GM12891 (cell line): ENCODE data around the gene SLC43A3.
"Not testable (repeated sequence)": the region's sequence is repeated elsewhere in the genome, so short reads cannot be mapped to it uniquely, and the experiment has no call there.

Source experiments
- DNase-seq: peaks from one replicate; pipeline ENCODE4 v3.0.0; 2011; ENCODE audit warnings: low spot score; ENCODE audit not compliant: insufficient read length
- FAIRE-seq: peaks from 2 replicates; lab custom pipeline; 2011; peaks lifted over from hg19 to GRCh38; lab: Jason Lieb, UNC
- PAX5 ChIP-seq: IDR thresholded peaks from 2 replicates; pipeline ENCODE4 v1.6.1; 2011; ENCODE audit warnings: low read length, moderate library complexity, mild to moderate bottlenecking; ENCODE audit not compliant: insufficient read depth, severe bottlenecking
- POLR2A ChIP-seq: IDR thresholded peaks from 2 replicates; pipeline ENCODE4 v1.6.1; 2011; ENCODE audit warnings: low read depth, low read length, control low read depth
- POLR2AphosphoS5 ChIP-seq: IDR thresholded peaks from 2 replicates; pipeline ENCODE4 v1.6.1; 2011; ENCODE audit warnings: low read depth, low read length, control low read depth
- POU2F2 ChIP-seq: IDR thresholded peaks from 2 replicates; pipeline ENCODE4 v1.6.1; 2011; ENCODE audit warnings: low read depth, mild to moderate bottlenecking, control low read depth, low read length, moderate library complexity
- SPI1 ChIP-seq: IDR thresholded peaks from 2 replicates; pipeline ENCODE4 v1.6.1; 2011; ENCODE audit warnings: low read depth, low read length, control low read depth
- TAF1 ChIP-seq: IDR thresholded peaks from 2 replicates; pipeline ENCODE4 v1.6.1; 2011; ENCODE audit warnings: low read depth, low read length, control low read depth

The SLC43A3 gene

DNA sequence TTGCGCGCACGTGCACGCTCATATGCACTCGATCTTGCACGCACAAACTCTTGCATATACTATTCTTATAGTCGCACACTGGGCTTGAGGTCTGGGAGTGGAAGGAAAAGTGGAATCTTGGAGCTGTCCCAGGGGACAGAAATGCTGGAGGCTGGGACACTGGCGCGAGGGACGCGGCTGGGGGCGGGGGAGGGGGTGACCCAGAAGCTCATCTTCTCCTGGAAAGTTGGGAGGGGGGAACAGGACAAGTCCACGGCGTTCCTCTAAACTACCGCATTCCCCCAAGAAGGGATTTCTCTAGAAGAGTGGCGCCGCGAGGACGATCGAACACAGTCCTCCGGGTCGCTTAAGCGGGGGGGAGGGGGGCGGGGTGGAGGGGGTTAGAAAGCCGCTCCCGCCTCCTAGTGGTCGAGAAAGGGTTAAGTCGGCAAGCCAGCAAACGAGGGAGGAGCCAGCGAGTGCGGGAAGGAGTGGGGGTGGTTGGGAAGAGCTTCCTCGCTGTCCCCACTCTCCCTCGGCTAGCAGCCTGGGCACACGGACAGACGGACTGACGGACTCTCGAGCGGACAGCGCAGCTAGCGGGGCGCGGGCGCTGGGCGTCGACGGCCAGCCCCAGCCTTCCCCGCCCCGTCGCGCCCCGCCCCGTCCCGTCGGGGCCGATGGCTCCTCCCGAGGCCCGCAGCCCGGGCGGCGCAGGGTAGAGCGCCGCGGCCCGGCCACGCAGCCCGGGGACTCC is 33.3 kb upstream of the SLC43A3 start, which contains the start of gene RTN4RL2:
TSS of gene RTN4RL2 (plus strand) at position 507 of the 736 bp plus-strand sequence. CDS start 338 bp downstream, outside the sequence.
- DNase-seq (peak; percentile 84), FAIRE-seq (peak; percentile 78)
- TF ChIP-seq POLR2AphosphoS5 (no peak), PAX5 (no peak), SPI1 (no peak), POLR2A (no peak), POU2F2 (no peak), TAF1 (no peak)

DNA sequence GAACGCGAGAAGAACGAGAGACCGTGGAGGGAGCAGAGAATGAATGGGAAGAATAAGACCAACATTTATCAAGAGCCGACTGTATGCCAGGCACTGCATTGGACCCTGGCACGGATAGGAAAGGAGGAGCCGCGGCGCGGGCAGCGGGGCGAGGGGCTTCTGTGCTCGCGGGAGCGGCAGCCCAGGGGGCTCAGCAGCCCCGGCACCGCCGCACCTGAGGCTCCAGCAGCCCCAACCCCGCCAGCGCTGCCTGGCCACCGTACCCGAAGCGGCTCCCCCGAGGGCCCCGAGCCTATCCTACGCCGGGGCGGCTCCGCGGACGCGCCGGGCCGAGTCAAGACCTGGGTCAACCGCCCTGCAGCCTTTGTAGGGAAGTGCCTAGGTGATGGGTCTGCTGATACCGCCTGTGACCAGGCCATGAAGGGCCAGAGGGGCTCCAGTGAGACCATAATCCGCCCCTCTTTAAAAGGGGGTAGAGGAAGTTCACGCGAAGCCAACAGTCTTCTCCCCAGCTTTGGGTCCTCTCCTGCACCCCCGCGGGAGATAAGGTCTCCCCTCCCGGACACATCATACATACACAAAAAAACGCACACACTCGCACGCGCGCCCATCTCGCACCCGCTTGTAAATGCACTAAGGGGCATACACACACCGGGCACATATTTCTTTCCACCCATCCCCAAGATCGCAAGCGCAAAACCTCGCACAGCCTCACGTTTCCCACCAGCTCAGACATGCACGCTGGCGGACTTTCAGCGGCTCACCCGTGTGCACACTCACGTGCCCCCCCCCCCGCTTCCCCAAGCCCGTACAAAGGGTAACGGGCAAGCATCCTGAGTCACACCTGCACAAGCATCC is 32.5 kb upstream of the SLC43A3 start:
- DNase-seq: no peak
- TF ChIP-seq POU2F2 (no peak), POLR2AphosphoS5 (no peak), POLR2A (no peak), PAX5 (no peak), SPI1 (no peak), TAF1 (no peak)
- peak; percentile 60 for FAIRE-seq

GRCh38 chr11:57458410-57459163 is 31.7 kb upstream of the SLC43A3 start:
- TF ChIP-seq TAF1 (no peak), PAX5 (no peak), POLR2AphosphoS5 (no peak), POU2F2 (no peak), POLR2A (no peak), SPI1 (no peak)
- FAIRE-seq: no peak
- DNase-seq: no peak

DNA sequence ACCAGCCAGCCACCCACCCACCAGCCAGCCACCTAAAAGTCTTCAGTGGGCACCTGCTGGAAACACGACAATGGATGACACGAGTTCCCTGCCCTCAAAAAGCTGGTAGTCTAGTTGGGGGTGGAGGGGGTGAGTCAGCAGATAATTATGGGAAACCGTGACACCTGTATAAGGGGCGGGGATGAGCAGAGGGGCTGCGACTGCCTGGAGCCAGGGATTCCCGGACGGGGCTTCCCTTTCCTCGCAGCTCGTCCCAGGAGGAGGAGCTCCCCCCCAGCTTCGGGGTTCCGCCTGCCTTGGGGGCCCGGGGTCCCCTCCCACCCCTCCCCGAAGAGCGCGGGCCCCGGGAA is 31.1 kb upstream of the SLC43A3 start:
- DNase-seq: no peak
- FAIRE-seq: no peak
- no peak for TF ChIP-seq POLR2AphosphoS5
- no peak for TF ChIP-seq SPI1
- no peak for TF ChIP-seq PAX5
- TF ChIP-seq POU2F2: no peak
- no peak for TF ChIP-seq TAF1
- no peak for TF ChIP-seq POLR2A

DNA sequence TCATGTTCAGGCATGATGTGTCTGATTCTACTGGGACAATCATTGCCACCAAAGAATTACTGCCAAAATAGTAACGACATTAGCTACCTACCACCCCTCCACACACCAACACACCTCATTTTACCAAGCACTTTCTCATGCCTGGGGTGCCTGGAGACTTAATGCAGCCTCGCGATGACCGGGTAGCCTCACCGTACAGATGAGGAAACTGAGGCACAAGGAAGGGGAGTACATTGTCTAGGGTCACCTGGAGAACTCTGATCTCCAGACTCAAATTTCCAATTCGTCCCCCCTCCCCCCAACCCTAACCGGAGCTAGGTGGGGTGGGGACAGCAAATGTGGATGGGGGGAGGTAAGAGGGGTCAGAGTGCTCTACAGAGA is 30.7 kb upstream of the SLC43A3 start:
- DNase-seq (no peak), FAIRE-seq (no peak)
- TF ChIP-seq TAF1 (no peak), SPI1 (no peak), POLR2A (no peak), POU2F2 (no peak), POLR2AphosphoS5 (no peak), PAX5 (no peak)

GRCh38 chr11:57456960-57457642 is 30.2 kb upstream of the SLC43A3 start:
- TF ChIP-seq PAX5 (no peak), TAF1 (no peak), POLR2A (no peak), POLR2AphosphoS5 (no peak), SPI1 (no peak), POU2F2 (no peak)
- peak; percentile 80 for FAIRE-seq

DNA sequence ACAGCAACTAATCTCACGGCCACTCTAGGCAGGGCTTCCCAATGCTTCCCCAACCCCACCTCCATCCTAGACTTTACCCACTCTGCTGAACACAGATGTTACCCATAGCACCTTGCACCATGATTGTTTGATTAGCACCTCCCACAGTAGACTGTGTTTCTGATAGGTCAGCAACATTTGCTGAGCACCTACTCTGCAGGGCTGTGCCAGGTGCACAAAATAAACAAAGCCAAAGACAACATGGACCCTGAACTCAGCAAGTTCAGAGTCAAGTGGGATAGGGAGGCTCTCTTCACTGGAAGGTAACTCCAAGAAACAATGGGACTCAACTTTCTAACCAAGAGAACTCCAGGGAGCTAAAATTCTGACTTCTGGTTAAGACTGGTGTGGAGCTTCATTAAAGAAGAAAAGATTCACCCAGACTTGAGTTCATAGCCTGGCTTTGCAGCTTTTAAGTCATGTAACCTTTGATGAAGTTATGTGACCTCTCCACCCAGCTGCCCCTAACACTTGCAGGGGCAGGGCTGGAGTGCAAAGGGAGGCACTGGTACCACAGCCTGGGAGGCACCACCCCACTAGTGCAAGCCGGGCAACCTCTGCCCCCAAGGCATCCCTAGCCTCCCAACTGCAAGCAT is 26.7 kb upstream of the SLC43A3 start:
- DNase-seq: no peak
- FAIRE-seq: no peak
- TF ChIP-seq TAF1: no peak
- TF ChIP-seq SPI1: no peak
- no peak for TF ChIP-seq POLR2A
- TF ChIP-seq PAX5: no peak
- no peak for TF ChIP-seq POLR2AphosphoS5
- TF ChIP-seq POU2F2: no peak

More at GRCh38 chr11:57456960-57457642, 30.2 kb upstream of the SLC43A3 start:
- no peak for DNase-seq

- FAIRE-seq (no peak), DNase-seq (no peak)
- TF ChIP-seq PAX5: no peak
- no peak for TF ChIP-seq POLR2AphosphoS5
Observed at GRCh38 chr11:57446055-57446454, 19.1 kb upstream of the SLC43A3 start.

DNA sequence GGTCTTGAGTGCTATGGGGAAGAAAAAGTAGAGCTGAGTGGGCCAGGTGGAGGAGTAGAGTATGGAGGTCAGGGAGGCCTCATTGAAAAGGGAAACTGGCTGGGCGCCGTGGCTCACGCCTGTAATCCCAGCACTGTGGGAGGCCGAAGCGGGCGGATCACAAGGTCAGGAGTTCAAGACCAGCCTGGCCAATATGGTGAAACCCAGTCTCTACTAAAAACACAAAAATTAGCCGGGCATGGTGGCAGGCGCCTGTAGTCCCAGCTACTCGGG is 18.1 kb upstream of the SLC43A3 start:
- DNase-seq, FAIRE-seq: not testable (repeated sequence)
